GM04503 (cell line): ENCODE results near the gene RHOH.

Experiments used
- DNase-seq: peaks from one replicate; pipeline ENCODE4 v3.0.0-alpha.2; 2012; ENCODE audit warnings: low read depth

The RHOH gene

GRCh38 chr4:40205259-40206198 is 8.7 kb downstream of the RHOH start:
- DNase-seq = no peak

DNA sequence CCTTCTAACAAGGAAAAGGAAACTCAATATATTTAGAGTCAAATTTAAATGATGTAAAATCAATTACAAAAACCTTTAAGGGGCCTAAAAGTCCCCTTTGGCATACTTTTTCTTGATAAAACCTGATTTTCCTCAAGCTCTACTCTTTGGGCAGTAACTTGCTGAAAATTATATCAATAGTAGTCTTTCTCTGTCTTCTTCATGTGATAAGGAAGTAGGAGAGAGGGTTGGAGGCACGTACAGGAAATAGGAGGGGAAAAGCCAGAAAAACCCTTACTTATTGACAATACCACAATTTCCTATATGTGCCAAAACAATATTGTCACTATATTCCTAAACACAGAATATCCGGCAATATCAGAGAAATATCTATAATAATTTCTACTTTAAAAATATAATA is 9.6 kb downstream of the RHOH start:
- no peak for DNase-seq

DNA sequence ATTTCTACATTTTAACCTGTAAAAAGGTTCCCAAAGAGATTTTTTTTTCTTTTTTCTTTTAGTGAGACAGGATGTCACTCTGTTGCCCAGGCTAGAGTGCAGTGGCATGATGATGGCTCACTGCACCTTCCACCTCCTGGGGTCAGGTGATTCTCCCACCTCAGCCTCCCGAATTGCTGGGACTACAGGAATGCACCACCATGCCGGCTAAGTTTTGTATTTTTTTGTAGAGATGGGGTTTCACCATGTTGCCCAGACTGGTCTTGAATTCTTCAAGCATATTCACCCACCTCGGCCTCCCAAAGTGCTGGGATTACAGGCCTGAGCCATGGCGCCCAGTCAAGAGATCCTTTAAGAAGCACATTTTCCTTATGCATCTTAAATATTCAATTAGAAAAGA is 12.6 kb downstream of the RHOH start:
- DNase-seq = no peak

GRCh38 chr4:40210776-40211175 is 13.9 kb downstream of the RHOH start:
- no peak for DNase-seq

GRCh38 chr4:40211224-40212185 is 14.7 kb downstream of the RHOH start:
- no peak for DNase-seq

DNA sequence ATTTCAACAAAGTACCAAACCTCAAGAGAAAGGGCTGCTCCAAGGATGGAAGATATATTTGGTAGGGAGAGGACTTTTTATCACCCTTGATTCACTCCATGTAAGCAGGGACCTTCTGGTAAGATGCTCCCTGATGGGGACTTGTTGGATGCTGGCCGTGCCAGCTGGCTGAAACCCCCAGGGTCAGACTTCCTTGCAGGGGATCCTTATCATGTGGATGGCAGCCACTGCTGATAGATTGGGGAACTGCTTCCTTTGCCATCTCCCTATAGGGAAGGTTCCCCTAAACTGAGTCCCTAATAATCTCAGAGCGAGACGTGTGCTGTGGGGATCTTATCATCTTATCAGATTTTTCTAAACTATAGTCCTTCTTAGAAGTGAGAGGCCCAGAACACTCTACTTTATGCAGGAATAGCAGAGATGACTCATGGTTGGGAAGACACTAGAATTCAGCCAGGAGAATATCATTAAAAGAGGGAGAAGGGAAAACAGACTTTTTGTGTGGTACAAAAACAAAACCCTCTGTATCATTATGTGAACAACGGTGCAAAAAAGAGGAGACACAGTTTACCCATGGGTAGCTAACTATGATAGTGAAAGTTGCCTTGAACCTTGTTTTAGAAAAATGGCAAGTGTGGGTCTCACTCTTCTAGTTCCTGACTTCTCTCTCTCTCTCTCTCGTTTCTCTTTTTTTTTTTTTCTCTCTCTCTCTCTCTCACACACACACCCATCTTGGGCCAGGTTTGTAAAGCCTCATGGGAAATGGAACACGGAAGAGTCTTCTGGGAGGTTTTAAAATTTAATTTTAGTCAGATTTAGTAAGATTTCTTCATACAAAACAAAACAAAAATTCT is 16.1 kb downstream of the RHOH start:
- DNase-seq = no peak

DNA sequence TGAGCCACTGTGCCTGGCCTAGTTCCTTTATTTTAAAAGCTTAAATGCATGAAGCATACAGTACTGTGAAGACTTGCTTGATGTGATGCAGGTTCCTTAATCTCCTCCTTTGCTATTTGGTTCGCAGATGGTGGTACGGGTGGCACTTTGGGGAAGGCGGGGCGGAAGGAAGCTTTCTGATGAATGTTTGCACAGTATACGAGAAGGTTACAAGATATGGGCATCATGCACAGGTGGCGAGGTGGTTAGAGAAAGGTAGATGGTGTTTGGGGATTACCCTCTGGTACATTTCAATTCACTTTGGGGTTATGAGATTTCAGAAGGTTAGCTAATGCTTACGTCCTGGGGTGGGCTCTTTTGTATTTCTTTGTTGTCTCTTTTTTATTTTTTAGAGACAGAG is 17.2 kb downstream of the RHOH start:
- no peak for DNase-seq

GRCh38 chr4:40214661-40215418 is 18.0 kb downstream of the RHOH start:
- no peak for DNase-seq

DNA sequence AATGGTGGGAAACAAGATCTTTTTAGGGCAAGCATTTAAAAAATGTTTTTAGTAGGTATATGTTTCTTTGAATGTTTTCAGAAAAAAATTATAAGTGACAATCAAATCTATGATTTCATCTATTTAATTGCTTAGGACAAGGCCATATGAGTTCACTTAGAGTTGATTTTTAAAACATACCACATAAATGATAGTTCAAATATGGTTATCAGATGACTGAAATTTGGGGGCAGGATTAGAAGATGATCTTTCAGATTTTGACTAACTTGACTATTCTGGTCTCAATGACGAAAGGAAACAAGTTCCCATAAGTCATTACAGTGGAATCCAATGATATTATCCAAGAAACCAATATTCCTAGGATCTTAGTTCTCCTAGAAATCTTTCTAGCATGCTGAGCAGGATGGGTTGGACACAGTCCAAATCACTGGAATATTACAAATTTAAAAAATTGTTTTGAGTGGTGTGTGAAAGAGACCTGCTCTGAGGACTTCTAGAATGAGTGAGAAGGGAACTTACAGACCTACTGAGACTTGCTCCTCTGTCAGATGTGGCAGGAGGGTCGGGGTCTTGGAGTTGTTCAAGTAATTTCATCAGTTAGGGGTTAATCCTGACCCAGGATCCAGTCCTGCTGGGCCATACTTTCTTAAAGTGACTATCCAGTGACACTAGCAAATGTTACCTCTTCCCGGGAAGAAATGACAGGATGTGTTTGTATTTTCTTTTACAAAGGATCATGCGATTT is 20.0 kb downstream of the RHOH start:
- no peak for DNase-seq

GRCh38 chr4:40221744-40222143 is 24.9 kb downstream of the RHOH start:
- DNase-seq = no peak

- DNase-seq = no peak
These were observed 26.5 kb downstream of the RHOH start for GRCh38 chr4:40223343-40223742.

GRCh38 chr4:40224432-40224831 is 27.6 kb downstream of the RHOH start:
- DNase-seq = no peak

DNA sequence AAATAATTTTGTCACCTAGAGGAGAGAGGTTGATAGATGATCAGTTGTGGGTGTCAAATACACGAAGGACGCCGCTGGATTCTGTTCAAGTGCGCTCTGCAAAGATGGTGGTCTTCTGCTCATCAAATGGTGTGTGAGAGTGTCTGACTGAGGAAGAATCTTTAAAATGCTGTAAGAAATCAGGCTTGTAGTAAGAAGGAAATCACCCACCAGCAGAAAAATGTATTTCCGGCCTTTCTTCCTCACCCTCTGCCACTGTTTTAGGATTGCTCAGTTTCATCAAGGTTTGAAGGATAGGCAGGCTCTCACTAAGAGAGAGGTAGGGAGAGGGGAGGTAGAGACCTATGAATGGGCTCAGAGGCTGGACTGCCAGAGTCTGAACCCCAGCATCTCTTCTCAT is 28.7 kb downstream of the RHOH start:
- no peak for DNase-seq

GRCh38 chr4:40227284-40227683 is 30.5 kb downstream of the RHOH start:
- DNase-seq = no peak

DNA sequence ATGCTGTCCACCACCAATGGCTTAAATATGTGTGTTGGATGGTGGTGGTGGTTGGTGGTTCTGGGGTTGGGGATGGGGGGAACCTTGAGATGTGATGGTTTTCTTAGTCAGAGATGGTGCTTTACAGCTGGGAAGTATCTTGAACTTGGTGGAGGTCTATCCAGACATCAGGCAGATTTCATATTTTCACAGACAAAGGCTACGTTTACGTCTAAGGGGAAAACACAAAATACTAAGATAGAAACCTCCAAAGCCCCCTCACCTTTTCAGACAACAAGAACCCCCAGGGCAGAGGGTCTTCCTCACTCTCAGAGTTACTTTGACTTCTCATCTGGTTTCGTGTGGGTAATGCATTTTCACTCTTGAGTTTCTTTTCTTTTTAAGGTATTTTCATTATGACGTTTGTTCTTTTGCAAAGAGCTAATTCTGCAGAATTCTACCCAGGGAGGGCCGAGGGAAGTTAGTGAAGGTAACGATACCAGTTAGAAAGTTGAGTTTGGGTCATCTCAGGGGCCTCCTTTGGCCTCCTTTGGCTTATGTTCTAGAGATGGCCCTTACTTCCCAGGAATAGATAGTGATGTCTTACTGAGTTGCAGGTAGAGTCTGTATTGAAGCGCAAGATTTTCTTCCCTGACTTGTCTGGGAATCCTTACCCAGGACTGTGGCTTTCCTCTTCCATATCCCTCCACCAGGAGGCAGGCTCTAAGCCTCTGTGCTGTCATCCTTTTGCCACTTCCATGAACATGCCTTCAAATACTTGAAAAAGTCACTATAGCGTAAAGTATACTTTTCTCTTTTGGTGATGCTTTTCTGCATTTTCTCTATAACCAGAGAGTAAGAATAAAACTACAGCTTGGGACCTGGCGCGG is 31.9 kb downstream of the RHOH start:
- no peak for DNase-seq

DNA sequence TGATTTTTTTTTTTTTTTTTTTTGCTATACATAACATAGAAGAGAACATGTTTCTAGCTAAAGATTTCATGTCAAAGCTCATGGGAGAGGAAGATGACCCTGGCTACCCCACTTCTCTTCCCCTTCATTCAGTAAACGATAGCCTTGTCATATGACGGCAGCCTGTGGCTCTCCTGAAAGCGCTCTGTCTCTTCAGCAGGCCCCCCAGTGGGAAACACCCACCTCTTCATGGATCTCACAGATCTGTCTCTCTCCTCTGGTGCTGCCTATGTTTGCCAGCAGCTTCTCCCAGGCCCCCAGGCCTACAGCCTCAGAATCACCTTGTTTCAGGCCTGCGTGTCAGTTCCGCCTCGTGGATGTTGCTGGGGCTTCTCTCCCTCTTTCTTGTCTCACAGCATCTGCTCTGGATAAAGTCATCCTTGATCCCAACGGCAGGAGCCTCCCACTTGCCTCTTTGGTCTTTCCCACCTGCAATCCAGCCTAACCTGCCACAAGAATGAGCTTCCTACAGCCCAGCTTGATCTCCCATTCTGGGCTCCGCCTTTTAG is 34.6 kb downstream of the RHOH start:
- no peak for DNase-seq

DNA sequence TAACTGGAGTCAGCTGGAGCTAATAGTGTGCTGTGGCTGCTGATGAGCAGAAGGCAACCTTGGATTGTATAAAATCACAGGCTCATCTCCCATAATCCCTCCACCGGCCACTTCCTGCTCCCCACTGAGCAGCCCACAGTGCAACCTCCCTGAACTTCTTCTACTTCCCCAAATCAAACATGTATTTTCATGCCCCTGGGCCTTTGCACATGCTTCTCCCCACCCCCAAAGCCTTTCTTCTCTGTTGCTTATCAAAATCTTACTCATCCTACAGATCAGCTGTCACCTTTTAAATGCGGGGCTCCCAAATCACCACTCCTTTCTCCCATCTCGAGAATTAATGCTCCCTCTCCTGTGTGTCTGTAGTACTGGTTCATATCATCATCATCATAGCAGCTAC is 35.8 kb downstream of the RHOH start:
- no peak for DNase-seq

GRCh38 chr4:40233227-40233626 is 36.4 kb downstream of the RHOH start:
- DNase-seq = no peak

DNA sequence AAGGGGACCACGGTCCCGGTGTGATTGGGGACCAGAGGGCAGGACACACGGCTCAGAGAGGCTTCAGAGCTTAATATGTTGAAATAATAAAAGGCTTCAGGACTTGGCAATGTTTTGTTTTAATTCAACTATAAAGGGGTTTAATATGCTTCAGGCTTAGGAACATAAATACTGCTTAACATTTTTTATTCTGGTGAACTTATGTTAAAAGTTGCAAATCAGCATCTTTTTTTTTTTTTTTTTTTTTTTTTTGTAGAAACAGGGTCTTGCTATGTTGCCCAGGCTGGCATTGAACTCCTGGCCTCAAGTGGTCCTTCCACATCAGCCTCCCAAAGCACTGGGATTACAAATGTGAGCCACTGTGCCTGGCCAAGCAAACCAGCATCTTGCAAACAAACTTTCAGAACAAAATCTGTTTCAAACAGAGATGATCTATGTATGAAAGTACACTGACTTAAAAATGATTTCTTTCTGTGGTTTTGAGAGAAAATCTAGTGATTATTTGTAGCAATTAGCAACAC is 37.7 kb downstream of the RHOH start:
- no peak for DNase-seq
